H9 (cell line): ENCODE results near the gene ARHGAP31. TPM values are rescaled to one million over a fixed set of nuclear protein-coding genes. Genes with fewer than 3 reads are reported as not detected.

Experiments used
- DNase-seq: peaks from one replicate; pipeline ENCODE4 v3.0.0-alpha.2; 2017
- H2AFZ ChIP-seq: one replicate; pipeline ENCODE4 v1.6.1; 2013; ENCODE audit warnings: mild to moderate bottlenecking, low read length, control low read depth, moderate library complexity
- H2AK5ac ChIP-seq: 2 replicates; pipeline ENCODE4 v1.6.1; 2013; ENCODE audit warnings: low read length, control low read depth, mixed read lengths; ENCODE audit not compliant: insufficient read length
- H2BK120ac ChIP-seq: one replicate; pipeline ENCODE4 v1.6.1; 2013; ENCODE audit warnings: low read depth, mild to moderate bottlenecking, low read length, control low read depth, inconsistent platforms; ENCODE audit not compliant: poor library complexity, severe bottlenecking
- H2BK12ac ChIP-seq: 2 replicates; pipeline ENCODE4 v1.6.1; 2013; ENCODE audit warnings: low read length, control low read depth, mixed read lengths, low read depth; ENCODE audit not compliant: insufficient read length
- H2BK15ac ChIP-seq: 2 replicates; pipeline ENCODE4 v1.6.1; 2013; ENCODE audit warnings: low read depth, low read length, control low read depth
- H2BK20ac ChIP-seq: one replicate; pipeline ENCODE4 v1.6.1; 2013; ENCODE audit warnings: low read depth, mild to moderate bottlenecking, low read length, control low read depth, inconsistent platforms; ENCODE audit not compliant: poor library complexity, severe bottlenecking
- H2BK5ac ChIP-seq: 2 replicates; pipeline ENCODE4 v1.6.1; 2013; ENCODE audit warnings: low read length, control low read depth, mixed read lengths; ENCODE audit not compliant: insufficient read length
- H3K14ac ChIP-seq: 2 replicates; pipeline ENCODE4 v1.6.1; 2013; ENCODE audit warnings: low read length, control low read depth; ENCODE audit not compliant: insufficient read depth
- H3K18ac ChIP-seq: 2 replicates; pipeline ENCODE4 v1.6.1; 2013; ENCODE audit warnings: low read depth, mild to moderate bottlenecking, mixed read lengths, low read length, control low read depth; ENCODE audit not compliant: insufficient read length
- H3K23ac ChIP-seq: 2 replicates; pipeline ENCODE4 v1.6.1; 2013; ENCODE audit warnings: low read length, control low read depth, mixed read lengths, low read depth; ENCODE audit not compliant: insufficient read length
- H3K23me2 ChIP-seq: 2 replicates; pipeline ENCODE4 v1.6.1; 2013; ENCODE audit warnings: low read depth, mild to moderate bottlenecking, mixed read lengths, low read length, control low read depth; ENCODE audit not compliant: insufficient read length, poor library complexity, severe bottlenecking
- H3K27ac ChIP-seq: 2 replicates; pipeline ENCODE4 v1.5.1; 2013; ENCODE audit warnings: low read length, control low read depth, mixed read lengths, low read depth; ENCODE audit not compliant: insufficient read length
- H3K27me3 ChIP-seq: 2 replicates; pipeline ENCODE4 v1.6.1; 2013; ENCODE audit warnings: low read length, control low read depth, inconsistent platforms; ENCODE audit not compliant: insufficient read depth
- H3K4ac ChIP-seq: 2 replicates; pipeline ENCODE4 v1.6.1; 2013; ENCODE audit warnings: low read depth, mild to moderate bottlenecking, control low read depth, inconsistent platforms, low read length, moderate library complexity
- H3K4me1 ChIP-seq: 2 replicates; pipeline ENCODE4 v1.6.1; 2013; ENCODE audit warnings: low read length, control low read depth, inconsistent platforms; ENCODE audit not compliant: insufficient read depth
- H3K4me2 ChIP-seq: 2 replicates; pipeline ENCODE4 v1.6.1; 2013; ENCODE audit warnings: low read length, control low read depth, mixed read lengths; ENCODE audit not compliant: insufficient read length, insufficient read depth
- H3K56ac ChIP-seq: 2 replicates; pipeline ENCODE4 v1.6.1; 2013; ENCODE audit warnings: low read depth, mild to moderate bottlenecking, mixed read lengths, low read length, control low read depth; ENCODE audit not compliant: insufficient read length
- H3K79me1 ChIP-seq: 2 replicates; pipeline ENCODE4 v1.6.1; 2013; ENCODE audit warnings: low read depth, mild to moderate bottlenecking, moderate library complexity, low read length, control low read depth, inconsistent platforms; ENCODE audit not compliant: insufficient read depth, poor library complexity, severe bottlenecking
- H3K79me2 ChIP-seq: 2 replicates; pipeline ENCODE4 v1.6.1; 2013; ENCODE audit warnings: low read length, control low read depth, inconsistent platforms; ENCODE audit not compliant: insufficient read depth
- H3K9ac ChIP-seq: 2 replicates; pipeline ENCODE4 v1.6.1; 2013; ENCODE audit warnings: low read length, control low read depth, mixed read lengths; ENCODE audit not compliant: insufficient read length; ENCODE audit errors: extremely low read depth
- H3K9me3 ChIP-seq: one replicate; pipeline ENCODE4 v1.6.1; 2013; ENCODE audit warnings: low read depth, low read length, inconsistent platforms; ENCODE audit not compliant: control insufficient read depth
- H3T11ph ChIP-seq: one replicate; pipeline ENCODE4 v1.6.1; 2013; ENCODE audit warnings: mild to moderate bottlenecking, low read length, control low read depth, inconsistent platforms
- H4K20me1 ChIP-seq: one replicate; pipeline ENCODE4 v1.6.1; 2013; ENCODE audit not compliant: control insufficient read depth, insufficient read length, insufficient read depth
- H4K5ac ChIP-seq: 2 replicates; pipeline ENCODE4 v1.6.1; 2013; ENCODE audit warnings: low read depth, mild to moderate bottlenecking, mixed read lengths, low read length, control low read depth; ENCODE audit not compliant: insufficient read length
- H4K8ac ChIP-seq: replicated peaks from 2 replicates; pipeline ENCODE4 v1.6.1; 2013; ENCODE audit warnings: low read length, control low read depth, mixed read lengths, low read depth; ENCODE audit not compliant: insufficient read length
- H4K91ac ChIP-seq: 2 replicates; pipeline ENCODE4 v1.6.1; 2013; ENCODE audit warnings: low read depth, mild to moderate bottlenecking, moderate library complexity, mixed read lengths, low read length, control low read depth; ENCODE audit not compliant: insufficient read length
- H3K27ac Mint-ChIP-seq, 3 experiments: 2 replicates in 2 of 3; 3 replicates in 1 of 3; pipeline ENCODE4 v1.8.0; 2020 to 2021; ENCODE audit warnings: mixed read lengths in 3 of 3, mild to moderate bottlenecking in 1 of 3, moderate library complexity in 1 of 3
- H3K27me3 Mint-ChIP-seq: 2 replicates; pipeline ENCODE4 v1.8.0; 2021; ENCODE audit warnings: low read depth, mild to moderate bottlenecking, moderate library complexity, mixed read lengths
- H3K36me3 Mint-ChIP-seq, 3 experiments: 2 replicates in 2 of 3; 3 replicates in 1 of 3; pipeline ENCODE4 v1.8.0; 2020 to 2021; ENCODE audit warnings: low read depth in 3 of 3, mixed read lengths in 3 of 3; ENCODE audit not compliant: insufficient read depth in 1 of 3
- H3K4me1 Mint-ChIP-seq, 2 experiments: 2 replicates each; pipeline ENCODE4 v1.8.0; 2020; ENCODE audit warnings: mixed read lengths in 2 of 2
- H3K4me3 Mint-ChIP-seq, 2 experiments: 2 replicates in 1 of 2; 3 replicates in 1 of 2; pipeline ENCODE4 v1.8.0; 2020 to 2021; ENCODE audit warnings: mild to moderate bottlenecking in 2 of 2, mixed read lengths in 2 of 2, moderate library complexity in 1 of 2
- H3K9me3 Mint-ChIP-seq, 2 experiments: 2 replicates in 1 of 2; 3 replicates in 1 of 2; pipeline ENCODE4 v1.8.0; 2020; ENCODE audit warnings: mild to moderate bottlenecking in 2 of 2, mixed read lengths in 2 of 2, moderate library complexity in 1 of 2
- CTCF ChIP-seq: fragments of 200-600 bp; sonication (generic); conservative IDR thresholded peaks from 3 replicates; pipeline ENCODE4 v1.8.0; 2021; ENCODE audit warnings: antibody characterized with exemption, mild to moderate bottlenecking
- total RNA-seq: library from RNA; stranded (reverse); gene quantifications from 2 replicates; pipeline ENCODE4 v1.2.1, GENCODE V29; 2021

ARHGAP31 gene
- total RNA-seq, 1 experiment from 2014 or later = 2.2 TPM

- H2AFZ ChIP-seq = no peak overlapping the region
- no peak overlapping the region for H4K91ac ChIP-seq
- H3K14ac ChIP-seq = no peak overlapping the region
- H3K9ac ChIP-seq = no peak overlapping the region
- H3K27me3 ChIP-seq = no peaks in the 10 kb centered on the region
- no peak overlapping the region for H2BK20ac ChIP-seq
- no peak overlapping the region for H3K27ac ChIP-seq
- H4K8ac ChIP-seq = no peak overlapping the region
- H2BK5ac ChIP-seq = no peak overlapping the region
- no peak overlapping the region for H3K56ac ChIP-seq
- H4K5ac ChIP-seq = no peak overlapping the region
- H2BK120ac ChIP-seq = no peak overlapping the region
- DNase-seq = no peak
- no peaks in the 10 kb centered on the region for H4K20me1 ChIP-seq
- H3K23me2 ChIP-seq = no peaks in the 10 kb centered on the region
- H3K18ac ChIP-seq = no peak overlapping the region
- no peaks in the 10 kb centered on the region for H3K9me3 ChIP-seq
- no peaks in the 10 kb centered on the region for H3K79me2 ChIP-seq
- H3K4me3 Mint-ChIP-seq = no peak overlapping the region
- no peak overlapping the region for H3K27ac Mint-ChIP-seq
- H2AK5ac ChIP-seq = no peak overlapping the region
- H3K4me2 ChIP-seq = no peak overlapping the region
- H3K27me3 Mint-ChIP-seq = no peaks in the 10 kb centered on the region
- no peak for TF ChIP-seq CTCF
- no peak overlapping the region for H2BK12ac ChIP-seq
- no peaks in the 10 kb centered on the region for H3K9me3 Mint-ChIP-seq
- H3K79me1 ChIP-seq = no peaks in the 10 kb centered on the region
- H3K23ac ChIP-seq = no peak overlapping the region
- no peak overlapping the region for H3K4ac ChIP-seq
- H3K4me1 Mint-ChIP-seq = no peaks in the 10 kb centered on the region
- H3T11ph ChIP-seq = no peak overlapping the region
- H3K4me1 ChIP-seq = no peaks in the 10 kb centered on the region
- no peak overlapping the region for H2BK15ac ChIP-seq
- peaks cover 23 to 51% (median 44%) of the 10 kb centered on the region in 3 experiments for H3K36me3 Mint-ChIP-seq
Observed at GRCh38 chr3:119443179-119443578, 149.0 kb downstream of the ARHGAP31 start.
